ENCODE measurements around the gene DPP4.
A peak's percentile ranks its signal among the peaks of the same experiment; 100 is the strongest.
"Not testable (repeated sequence)": the region's sequence is repeated elsewhere in the genome, so short reads cannot be mapped to it uniquely, and the experiment has no call there.

DPP4 gene

GRCh38 chr2:161983331-161983651, 90.7 kb downstream of the DPP4 start:
- no peak for DNase-seq

GRCh38 chr2:161982548-161983330, 91.3 kb downstream of the DPP4 start:
- DNase-seq = no peak

GRCh38 chr2:161981679-161982250, 92.2 kb downstream of the DPP4 start:
- no peak for DNase-seq

DNA sequence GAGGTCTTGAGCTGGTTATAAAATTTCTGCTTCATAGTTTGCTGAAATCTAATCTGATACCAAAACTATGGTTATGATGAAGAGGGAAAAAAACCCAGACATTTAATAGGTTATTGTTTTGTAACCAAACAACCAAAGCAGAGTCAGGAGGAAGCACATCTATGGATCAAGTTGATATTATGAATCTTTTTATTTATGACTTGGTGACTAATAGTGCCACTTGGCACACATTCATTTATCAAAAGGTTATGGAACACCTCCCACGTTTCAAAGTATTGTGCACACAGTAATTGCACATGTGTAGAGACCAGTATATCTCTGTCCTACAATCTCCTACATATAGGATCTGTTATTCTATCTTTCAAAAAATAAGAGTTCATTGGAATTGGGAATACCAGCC, 93.0 kb downstream of the DPP4 start:
- no peak for DNase-seq

GRCh38 chr2:161979490-161979889, 94.5 kb downstream of the DPP4 start:
- DNase-seq = no peak

- not testable (repeated sequence) for DNase-seq
These were observed 96.1 kb downstream of the DPP4 start for GRCh38 chr2:161977926-161978325.

- no peak for DNase-seq
These were observed 97.1 kb downstream of the DPP4 start for GRCh38 chr2:161976917-161977316.

- DNase-seq = no peak
These were observed 97.7 kb downstream of the DPP4 start for GRCh38 chr2:161976295-161976694.

- DNase-seq = no peak
These were observed 98.2 kb downstream of the DPP4 start for GRCh38 chr2:161975813-161976160.

DNA sequence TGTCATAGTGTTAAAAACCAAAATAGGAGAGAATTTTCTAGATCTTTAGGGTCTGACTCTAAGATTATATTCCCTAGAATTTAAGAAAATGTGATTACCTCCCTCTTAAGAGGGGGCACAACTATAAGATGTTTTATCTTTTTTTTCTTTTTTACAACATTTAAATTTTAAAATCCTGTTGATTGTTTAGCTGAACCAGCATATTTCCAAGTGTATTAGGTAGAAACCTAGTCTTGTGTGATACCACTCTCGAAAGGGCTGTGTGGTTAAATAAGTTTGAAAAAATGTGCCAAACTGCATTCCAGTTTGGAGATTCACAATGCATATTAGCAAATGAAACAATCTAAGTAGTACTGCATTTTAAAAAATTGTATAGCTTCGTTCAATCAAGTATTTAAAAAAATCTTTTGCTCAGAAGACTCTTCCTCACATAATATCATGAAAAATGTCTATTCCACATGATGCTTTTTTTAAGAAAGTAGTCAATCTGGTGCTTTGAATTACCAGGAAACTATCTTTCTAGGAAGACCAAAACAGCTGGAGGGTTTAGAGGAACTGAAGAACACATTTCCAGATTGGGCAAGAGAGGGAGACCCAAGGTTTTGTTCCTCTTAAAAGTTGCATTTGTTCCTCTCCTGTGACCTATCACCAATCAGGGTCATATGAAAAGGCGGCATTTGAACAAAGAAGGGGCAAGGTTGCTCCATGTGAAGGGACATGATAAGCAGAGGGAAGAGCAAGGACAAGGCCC, 98.8 kb downstream of the DPP4 start:
- no peak for DNase-seq

GRCh38 chr2:161974461-161974860, 99.6 kb downstream of the DPP4 start:
- DNase-seq = no peak

GRCh38 chr2:161972866-161973265, 101.1 kb downstream of the DPP4 start:
- no peak for DNase-seq

- DNase-seq = no peak
These were observed 101.8 kb downstream of the DPP4 start for GRCh38 chr2:161972232-161972631.

- no peak for DNase-seq
These were observed 102.5 kb downstream of the DPP4 start for GRCh38 chr2:161971551-161971950.

- DNase-seq = no peak
These were observed 104.9 kb downstream of the DPP4 start for GRCh38 chr2:161969159-161969558.

DNA sequence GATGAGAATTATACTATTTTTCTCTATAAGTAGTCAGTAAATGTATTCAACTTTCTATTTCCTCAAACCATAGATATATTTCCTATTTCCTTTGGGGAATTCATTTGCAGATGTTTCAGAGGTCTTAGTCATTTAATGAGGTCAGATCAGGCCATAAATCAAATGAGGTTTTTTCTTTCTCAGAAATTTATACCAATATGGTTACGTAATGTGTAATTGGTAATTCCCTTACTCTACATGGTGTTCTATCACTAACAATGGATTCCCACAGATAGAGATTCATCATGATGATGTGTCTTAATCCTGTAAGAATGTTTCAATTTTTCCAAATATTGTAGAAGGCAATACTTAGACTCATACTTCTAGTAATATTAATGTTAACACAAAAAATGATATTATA, 108.0 kb downstream of the DPP4 start:
- no peak for DNase-seq

GRCh38 chr2:161964160-161964559, 109.9 kb downstream of the DPP4 start:
- DNase-seq = no peak

DNA sequence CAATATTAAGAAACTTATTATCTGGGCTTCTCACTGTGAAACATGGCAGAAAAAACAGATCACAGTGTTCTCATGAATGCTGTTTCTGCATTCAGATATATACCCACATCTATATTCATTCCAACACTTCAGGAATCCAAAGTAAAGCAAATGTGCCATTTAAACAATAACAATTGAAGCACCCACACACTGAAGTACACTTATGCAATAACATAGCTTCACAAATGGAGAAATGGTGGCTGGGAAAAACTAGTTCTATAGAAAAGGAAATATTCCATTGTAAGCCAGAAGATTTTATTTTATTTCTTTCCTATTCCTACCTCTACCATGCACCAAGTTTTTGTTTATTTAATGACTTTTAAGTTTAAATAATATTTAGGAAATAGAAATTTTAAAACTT, 111.9 kb downstream of the DPP4 start:
- DNase-seq = no peak

DNA sequence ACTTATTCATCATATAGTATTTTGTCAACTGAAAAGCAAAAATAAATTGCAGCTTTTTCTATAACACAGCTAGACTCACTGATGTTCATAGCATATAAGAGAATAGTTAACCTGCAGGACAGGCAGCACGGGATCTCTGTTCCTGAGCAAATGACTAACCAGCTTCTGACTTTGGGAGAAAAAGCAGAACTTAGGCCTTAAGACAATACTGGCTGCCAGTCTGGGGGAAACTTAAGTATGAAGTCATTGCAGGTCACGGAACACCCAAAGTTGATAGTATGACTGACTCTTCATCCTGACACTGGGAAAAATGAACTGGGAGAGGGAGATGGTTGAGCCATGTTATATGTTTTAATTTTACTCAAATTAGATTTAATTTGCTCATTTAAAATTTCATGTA, 113.0 kb downstream of the DPP4 start:
- no peak for DNase-seq

- DNase-seq = no peak
These were observed 117.3 kb downstream of the DPP4 start for GRCh38 chr2:161956738-161957137.

- DNase-seq = no peak
These were observed 118.8 kb downstream of the DPP4 start for GRCh38 chr2:161955211-161955610.

- no peak for DNase-seq
These were observed 119.9 kb downstream of the DPP4 start for GRCh38 chr2:161954103-161954502.

- DNase-seq = not testable (repeated sequence)
These were observed 120.6 kb downstream of the DPP4 start for GRCh38 chr2:161953367-161953766.

GRCh38 chr2:161952783-161953191, 121.2 kb downstream of the DPP4 start:
- peak; percentile 17 for DNase-seq
